Upper lobe of left lung (tissue), 4 donors: ENCODE results near the gene PLTP.

Source experiments
- CTCF ChIP-seq, 6 experiments: fragments of 450-650 bp in 4 of 6; fragments of 200-600 bp in 2 of 6; sonication (generic) in 2 of 6; IDR thresholded peaks; one replicate each; pipeline ENCODE4 v1.5.1; 2016 to 2019; ENCODE audit warnings: antibody characterized with exemption in 6 of 6
- POLR2AphosphoS5 ChIP-seq, 2 donors: sonication (generic); formaldehyde crosslinking; IDR thresholded peaks; one replicate each; pipeline ENCODE4 v1.5.1; 2017; ENCODE audit warnings: antibody characterized with exemption in 2 of 2

- TF ChIP-seq CTCF (IDR thresholded peaks at IDR 0.05) (no peak), POLR2AphosphoS5 (IDR thresholded peaks at IDR 0.05) (no peak)
Observed at GRCh38 chr20:45959956-45960630, 48.1 kb upstream of the PLTP start.
